Loucy (cell line): Measurements from ENCODE around the gene PSMC3.

Experiments used
- H2AFZ ChIP-seq: fragments of 200-600 bp; sonication (generic); 2 replicates; pipeline ENCODE4 v1.6.0; 2016; ENCODE audit warnings: antibody characterized with exemption, mild to moderate bottlenecking, low read length, moderate library complexity
- H3F3A ChIP-seq: fragments of 200-600 bp; 2 replicates; pipeline ENCODE4 v1.6.0; 2016; ENCODE audit warnings: antibody characterized with exemption, low read depth, mild to moderate bottlenecking
- H3K27me3 ChIP-seq: fragments of 200-600 bp; sonication (generic); 2 replicates; pipeline ENCODE4 v1.6.1; 2014; ENCODE audit warnings: low read length, mild to moderate bottlenecking; ENCODE audit not compliant: insufficient read depth, poor library complexity, severe bottlenecking
- H3K36me3 ChIP-seq: fragments of 200-600 bp; sonication (generic); 2 replicates; pipeline ENCODE4 v1.6.1; 2016; ENCODE audit warnings: low read length; ENCODE audit not compliant: insufficient read depth
- H3K4me1 ChIP-seq: fragments of 200-600 bp; sonication (generic); 2 replicates; pipeline ENCODE4 v1.5.1; 2014; ENCODE audit warnings: low read length, mild to moderate bottlenecking; ENCODE audit not compliant: insufficient read depth, poor library complexity, severe bottlenecking
- H3K4me2 ChIP-seq: fragments of 200-600 bp; sonication (generic); 2 replicates; pipeline ENCODE4 v1.6.0; 2014; ENCODE audit warnings: antibody characterized with exemption, low read length, low read depth, mild to moderate bottlenecking; ENCODE audit not compliant: poor library complexity, severe bottlenecking
- H3K4me3 ChIP-seq: fragments of 200-600 bp; sonication (generic); 2 replicates; pipeline ENCODE4 v1.5.1; 2014; ENCODE audit warnings: low read length, mild to moderate bottlenecking, mixed read lengths; ENCODE audit not compliant: poor library complexity, severe bottlenecking
- H3K79me2 ChIP-seq: fragments of 200-600 bp; sonication (generic); 2 replicates; pipeline ENCODE4 v1.6.1; 2014; ENCODE audit warnings: low read length; ENCODE audit not compliant: insufficient read depth
- H3K9ac ChIP-seq: fragments of 200-600 bp; sonication (generic); 2 replicates; pipeline ENCODE4 v1.6.0; 2014; ENCODE audit warnings: mild to moderate bottlenecking, low read depth, low read length, moderate library complexity; ENCODE audit not compliant: poor library complexity, severe bottlenecking
- H3K9me2 ChIP-seq: fragments of 200-600 bp; sonication (generic); replicated peaks from 2 replicates; pipeline ENCODE4 v1.6.1; 2016; ENCODE audit warnings: low read depth, low read length, mixed read lengths
- H3K9me3 ChIP-seq: fragments of 200-600 bp; sonication (generic); 2 replicates; pipeline ENCODE4 v1.6.1; 2014; ENCODE audit warnings: mild to moderate bottlenecking, antibody characterized with exemption, low read length, low read depth; ENCODE audit not compliant: insufficient read depth
- H4K20me1 ChIP-seq: fragments of 200-600 bp; sonication (generic); 2 replicates; pipeline ENCODE4 v1.6.0; 2014; ENCODE audit warnings: antibody characterized with exemption, low read length, mild to moderate bottlenecking; ENCODE audit not compliant: insufficient read depth, poor library complexity, severe bottlenecking
- EZH2phosphoT487 ChIP-seq: fragments of 200-600 bp; IDR thresholded peaks from 2 replicates; pipeline ENCODE4 v1.6.1; 2018; ENCODE audit warnings: antibody characterized with exemption, mild to moderate bottlenecking, moderate library complexity, borderline replicate concordance
- TF ChIP-seq, protein P1 (sequence below): fragments of 200-600 bp; sonication (generic); conservative IDR thresholded peaks from 2 replicates; pipeline ENCODE4 v1.5.1; 2014; ENCODE audit warnings: mild to moderate bottlenecking, antibody characterized with exemption, low read length

The PSMC3 gene

DNA sequence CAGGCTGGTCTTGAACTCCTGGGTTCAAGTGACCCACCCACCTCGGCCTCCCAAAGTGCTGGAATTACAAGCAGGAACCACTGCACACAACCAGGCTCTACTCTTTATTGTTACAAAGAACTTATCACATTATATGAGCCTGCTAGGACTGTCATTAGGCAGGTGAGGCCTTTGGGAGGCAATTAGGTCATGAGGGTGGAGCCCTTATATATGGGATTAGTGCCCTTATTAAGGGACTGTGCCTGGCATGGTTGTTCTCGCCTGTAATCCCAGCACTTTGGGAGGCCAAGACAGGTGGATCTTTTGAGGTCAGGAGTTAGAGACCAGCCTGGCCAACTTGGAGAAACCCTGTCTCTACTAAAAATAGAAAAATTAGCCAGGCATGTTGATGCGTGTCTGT, 10.5 kb upstream of the PSMC3 start:
- Histone ChIP-seq H2AFZ (no peak overlapping the region), H3K27me3 (no peaks in the 10 kb centered on the region), H3K4me2 (no peak overlapping the region), H3K9me3 (no peaks in the 10 kb centered on the region), H3F3A (no peaks in the 10 kb centered on the region), H3K79me2 (no peaks in the 10 kb centered on the region), H3K9me2 (no peaks in the 10 kb centered on the region), H4K20me1 (no peaks in the 10 kb centered on the region), H3K4me1 (no peaks in the 10 kb centered on the region), H3K4me3 (no peak overlapping the region), H3K9ac (no peak overlapping the region), H3K36me3 (no peaks in the 10 kb centered on the region)
- TF ChIP-seq EZH2phosphoT487: no peak
- TF ChIP-seq, protein P1, sequence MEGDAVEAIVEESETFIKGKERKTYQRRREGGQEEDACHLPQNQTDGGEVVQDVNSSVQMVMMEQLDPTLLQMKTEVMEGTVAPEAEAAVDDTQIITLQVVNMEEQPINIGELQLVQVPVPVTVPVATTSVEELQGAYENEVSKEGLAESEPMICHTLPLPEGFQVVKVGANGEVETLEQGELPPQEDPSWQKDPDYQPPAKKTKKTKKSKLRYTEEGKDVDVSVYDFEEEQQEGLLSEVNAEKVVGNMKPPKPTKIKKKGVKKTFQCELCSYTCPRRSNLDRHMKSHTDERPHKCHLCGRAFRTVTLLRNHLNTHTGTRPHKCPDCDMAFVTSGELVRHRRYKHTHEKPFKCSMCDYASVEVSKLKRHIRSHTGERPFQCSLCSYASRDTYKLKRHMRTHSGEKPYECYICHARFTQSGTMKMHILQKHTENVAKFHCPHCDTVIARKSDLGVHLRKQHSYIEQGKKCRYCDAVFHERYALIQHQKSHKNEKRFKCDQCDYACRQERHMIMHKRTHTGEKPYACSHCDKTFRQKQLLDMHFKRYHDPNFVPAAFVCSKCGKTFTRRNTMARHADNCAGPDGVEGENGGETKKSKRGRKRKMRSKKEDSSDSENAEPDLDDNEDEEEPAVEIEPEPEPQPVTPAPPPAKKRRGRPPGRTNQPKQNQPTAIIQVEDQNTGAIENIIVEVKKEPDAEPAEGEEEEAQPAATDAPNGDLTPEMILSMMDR: no peak

GRCh38 chr11:47435687-47436086, 9.4 kb upstream of the PSMC3 start:
- Histone ChIP-seq H3K4me3 (no peak overlapping the region), H3K79me2 (no peaks in the 10 kb centered on the region), H3K4me2 (no peak overlapping the region), H3K9ac (no peak overlapping the region), H2AFZ (no peak overlapping the region), H3K36me3 (no peaks in the 10 kb centered on the region), H3K9me2 (no peaks in the 10 kb centered on the region), H4K20me1 (no peaks in the 10 kb centered on the region), H3K4me1 (no peaks in the 10 kb centered on the region), H3F3A (no peaks in the 10 kb centered on the region), H3K27me3 (no peaks in the 10 kb centered on the region), H3K9me3 (no peaks in the 10 kb centered on the region)
- TF ChIP-seq EZH2phosphoT487: no peak
- TF ChIP-seq, protein P1: no peak

DNA sequence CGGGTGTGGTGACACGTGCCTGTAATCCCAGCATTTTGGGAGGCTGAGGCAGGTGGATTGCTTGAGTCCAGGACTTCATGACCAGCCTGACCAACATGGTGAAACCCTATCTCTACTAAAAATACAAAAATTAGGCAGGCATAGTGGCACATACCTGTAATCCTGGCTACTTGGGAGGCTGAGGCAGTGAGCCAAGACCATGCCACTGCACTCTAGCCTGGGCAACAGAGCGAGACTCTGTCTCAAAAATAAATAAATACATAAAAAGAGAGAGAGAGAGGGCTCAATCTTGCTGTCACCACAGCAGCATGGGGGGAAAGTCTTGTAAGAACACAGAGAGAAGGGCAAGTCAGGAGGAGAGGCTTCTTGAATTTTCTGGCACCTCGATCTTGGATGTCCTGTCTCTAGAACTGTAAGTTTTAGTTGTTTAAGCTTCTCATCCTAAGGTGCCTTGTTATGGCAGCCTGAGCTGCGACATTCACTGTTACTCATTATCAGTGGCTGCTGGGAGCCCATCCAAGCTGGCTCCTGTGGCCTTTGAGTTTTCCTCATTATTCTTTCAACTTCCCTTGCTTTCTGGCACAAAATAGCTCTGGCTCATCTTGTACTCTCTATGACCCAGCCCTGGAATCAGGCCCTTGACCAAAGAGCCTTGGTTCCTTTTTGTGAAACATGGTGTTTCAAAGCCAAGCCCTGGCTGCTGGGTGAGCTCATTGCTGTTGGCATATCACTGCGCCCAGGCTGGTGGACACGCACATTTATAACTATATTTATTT, 8.0 kb upstream of the PSMC3 start:
- Histone ChIP-seq H3K9me2 (no peaks in the 10 kb centered on the region), H3F3A (no peaks in the 10 kb centered on the region), H3K36me3 (no peaks in the 10 kb centered on the region), H3K4me2 (no peak overlapping the region), H3K9me3 (no peaks in the 10 kb centered on the region), H4K20me1 (no peaks in the 10 kb centered on the region), H3K4me1 (no peaks in the 10 kb centered on the region), H2AFZ (no peak overlapping the region), H3K9ac (no peak overlapping the region), H3K27me3 (no peaks in the 10 kb centered on the region), H3K79me2 (no peaks in the 10 kb centered on the region), H3K4me3 (no peak overlapping the region)
- TF ChIP-seq, protein P1: no peak
- TF ChIP-seq EZH2phosphoT487: no peak
